HG03439 (cell line): ENCODE results near the gene MYL12A.
"Not testable (repeated sequence)": the region's sequence is repeated elsewhere in the genome, so short reads cannot be mapped to it uniquely, and the experiment has no call there.

Experiments
- ATAC-seq: cut with Tn5 transposase; IDR thresholded peaks from one replicate; pipeline ENCODE4 v1.9.1; 2021; ENCODE audit warnings: mild to moderate bottlenecking, moderate library complexity; ENCODE audit not compliant: unreplicated experiment

Gene MYL12A

DNA sequence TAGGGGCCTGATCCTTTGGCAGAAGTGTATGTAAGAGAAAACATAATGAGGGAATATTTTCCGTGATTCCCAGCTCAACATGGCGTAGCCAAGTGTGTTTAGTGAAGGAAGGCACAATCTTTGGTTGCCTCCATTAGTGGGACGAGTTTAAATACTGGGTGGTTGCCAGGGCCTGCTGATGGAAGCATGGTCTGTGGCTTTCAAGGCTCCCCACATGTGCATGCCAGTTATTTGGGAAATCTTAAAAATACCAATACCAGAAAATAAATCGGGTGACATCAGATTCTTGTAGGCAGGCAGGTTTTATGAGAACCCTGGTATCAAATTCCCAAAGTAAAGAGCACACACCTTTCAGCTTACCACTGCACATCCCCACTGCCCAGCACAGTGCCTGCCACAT is 7.1 kb downstream of the MYL12A start:
- no peak for ATAC-seq

DNA sequence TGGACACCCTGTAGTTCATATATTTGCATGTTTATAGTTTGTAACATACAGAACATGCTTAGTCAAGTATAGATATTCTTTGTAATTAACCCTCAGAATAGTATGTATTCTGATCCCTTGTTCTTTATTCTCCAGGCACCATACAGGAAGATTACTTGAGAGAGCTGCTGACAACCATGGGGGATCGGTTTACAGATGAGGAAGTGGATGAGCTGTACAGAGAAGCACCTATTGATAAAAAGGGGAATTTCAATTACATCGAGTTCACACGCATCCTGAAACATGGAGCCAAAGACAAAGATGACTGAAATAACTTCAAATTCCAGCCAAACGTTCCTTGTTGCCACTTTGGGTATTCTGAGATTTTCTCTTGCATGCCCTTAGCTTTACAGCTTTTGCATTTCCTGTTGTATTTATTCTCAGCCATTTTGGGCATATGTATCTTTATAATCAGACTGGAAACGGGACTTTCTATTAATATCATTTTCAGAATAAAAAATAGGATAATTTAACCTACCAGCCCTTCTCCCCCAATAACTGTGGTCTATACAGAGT is 8.1 kb downstream of the MYL12A start:
- ATAC-seq = no peak

DNA sequence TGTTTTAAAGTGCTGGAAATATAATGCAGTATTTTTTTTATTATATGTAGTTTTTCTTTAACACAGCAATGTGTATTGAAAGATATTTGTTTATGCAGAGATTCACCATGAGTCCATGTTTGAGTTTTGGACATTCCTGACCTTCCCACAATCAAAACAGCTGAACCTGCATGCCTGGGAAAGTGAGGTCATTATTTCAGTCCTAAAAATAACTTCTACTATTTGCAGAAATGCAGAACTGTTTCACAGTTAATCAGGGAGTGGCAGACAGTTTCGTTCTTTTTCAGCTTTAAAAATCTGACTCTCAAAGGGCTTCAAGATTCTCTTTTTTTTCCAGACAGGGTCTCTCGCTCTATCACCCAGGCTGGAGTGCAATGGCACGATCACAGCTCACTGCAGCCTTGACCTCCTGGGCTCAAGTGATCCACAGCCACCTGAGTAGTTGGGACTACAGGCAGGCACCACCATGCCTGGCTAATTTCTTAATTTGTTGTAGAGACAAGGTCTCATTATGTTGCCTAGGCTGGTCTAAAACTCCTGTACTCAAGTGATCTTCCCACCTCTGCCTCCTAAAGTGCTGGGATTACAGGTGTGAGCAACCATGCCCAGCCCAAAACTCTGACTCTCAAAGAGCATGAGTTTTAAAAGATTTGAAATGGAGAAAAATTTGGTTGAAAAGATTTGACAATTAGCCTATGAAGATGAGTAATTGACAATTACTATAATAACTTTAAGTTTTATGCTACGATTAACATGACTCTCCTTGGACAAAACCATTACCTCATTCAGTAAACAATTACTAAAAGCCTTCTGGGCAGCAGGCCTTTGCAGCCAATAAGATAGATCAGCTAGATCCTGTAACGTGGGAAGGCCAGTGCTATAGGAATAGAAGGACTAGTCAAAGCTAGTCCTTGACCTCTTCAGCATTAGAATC is 9.4 kb downstream of the MYL12A start:
- ATAC-seq = no peak

GRCh38 chr18:3257627-3258120 is 10.1 kb downstream of the MYL12A start:
- ATAC-seq = no peak

GRCh38 chr18:3260995-3261372 is 13.4 kb downstream of the MYL12A start:
- no peak for ATAC-seq

DNA sequence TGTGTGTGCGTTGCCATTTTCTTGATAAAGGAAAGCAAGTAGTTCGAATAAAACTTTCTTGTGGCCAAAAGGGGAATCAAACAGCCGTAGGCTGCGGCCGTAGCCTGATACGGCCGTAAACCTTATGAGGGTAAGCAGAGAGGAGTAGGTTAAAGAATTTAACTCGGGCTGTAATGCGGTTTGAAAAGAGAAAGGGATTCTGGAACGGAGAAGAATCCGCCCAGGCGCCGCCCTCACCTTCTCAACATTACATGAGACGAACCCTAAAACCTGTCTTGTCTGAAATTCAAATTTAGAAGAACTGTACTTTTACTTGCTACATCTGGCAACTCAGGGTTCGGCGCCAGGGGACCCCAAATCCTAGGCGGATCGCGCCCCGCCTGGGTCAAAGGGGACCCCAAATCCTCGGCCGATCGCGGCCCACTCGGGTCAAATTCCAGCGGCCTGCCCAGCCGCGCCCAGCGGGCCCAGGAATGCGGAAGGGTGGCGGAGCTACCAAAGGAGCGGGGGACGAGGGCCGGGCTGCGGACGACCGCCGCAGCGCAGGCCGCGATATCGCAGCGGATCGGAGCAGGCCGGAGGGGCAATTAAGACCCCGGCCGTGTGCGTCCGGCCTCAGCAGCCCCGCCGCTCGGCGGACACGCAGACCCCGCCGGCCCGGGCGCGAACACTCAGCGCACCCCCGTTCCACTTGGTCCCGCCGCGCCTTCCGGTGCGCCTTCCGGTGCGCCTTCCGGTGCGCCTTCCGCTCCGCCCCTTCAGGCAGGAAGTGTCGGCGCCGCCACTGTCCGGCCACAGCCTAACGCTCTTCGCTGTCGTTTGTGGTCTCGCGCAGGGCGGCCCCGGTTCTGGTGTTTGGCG is 14.0 kb downstream of the MYL12A start, which contains the start of gene MYL12B:
Gene MYL12B, plus strand, starts transcription at position 761 of the 861 bp plus-strand sequence. CDS start 10,766 bp downstream, outside the sequence.
- peak; percentile 91 for ATAC-seq

DNA sequence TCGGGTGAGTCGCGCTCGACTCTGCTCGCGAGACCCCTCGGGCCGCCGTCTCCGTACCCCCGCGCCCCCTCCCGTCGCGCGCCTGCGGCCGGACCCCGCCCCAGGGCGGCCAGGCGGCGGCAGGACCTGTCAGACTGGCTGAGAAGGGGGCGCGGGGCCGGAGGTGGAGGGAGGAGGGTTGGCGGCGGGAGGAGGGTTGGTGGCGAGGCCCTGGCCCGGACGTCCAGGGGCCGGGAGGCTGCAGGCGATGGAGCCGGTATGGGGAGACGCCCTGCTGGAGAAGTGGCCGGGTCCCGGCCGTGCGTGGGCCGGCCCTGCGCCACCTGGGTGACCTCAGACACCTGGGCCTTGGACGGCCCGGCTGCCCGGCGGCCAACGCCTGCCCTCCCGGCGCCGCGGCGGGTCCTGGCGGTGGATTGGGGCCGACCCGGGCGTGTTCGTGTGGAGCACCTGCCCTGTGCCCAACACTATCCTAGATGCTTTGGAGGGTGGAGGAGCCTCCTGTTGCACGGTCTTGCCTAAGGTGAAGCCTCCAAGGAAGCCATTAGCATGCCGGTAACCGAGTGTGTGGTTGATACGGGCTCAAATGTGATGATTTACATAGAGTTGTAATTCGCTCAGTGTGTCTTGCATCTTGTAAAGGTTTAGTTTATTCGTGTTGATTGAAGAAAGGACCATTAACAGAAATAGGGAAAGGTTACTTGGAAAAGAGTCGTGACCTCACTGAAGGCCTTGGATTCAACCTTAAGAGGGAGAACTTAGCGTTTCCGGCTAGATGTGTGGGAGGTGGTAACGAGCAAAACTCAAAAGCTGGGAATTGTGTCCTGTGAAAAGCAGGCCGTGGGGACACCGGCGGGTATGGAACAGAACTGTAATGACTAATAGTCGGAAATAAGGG is 14.9 kb downstream of the MYL12A start:
- ATAC-seq = peak; percentile 42

GRCh38 chr18:3263132-3263700 is 15.6 kb downstream of the MYL12A start:
- no peak for ATAC-seq

DNA sequence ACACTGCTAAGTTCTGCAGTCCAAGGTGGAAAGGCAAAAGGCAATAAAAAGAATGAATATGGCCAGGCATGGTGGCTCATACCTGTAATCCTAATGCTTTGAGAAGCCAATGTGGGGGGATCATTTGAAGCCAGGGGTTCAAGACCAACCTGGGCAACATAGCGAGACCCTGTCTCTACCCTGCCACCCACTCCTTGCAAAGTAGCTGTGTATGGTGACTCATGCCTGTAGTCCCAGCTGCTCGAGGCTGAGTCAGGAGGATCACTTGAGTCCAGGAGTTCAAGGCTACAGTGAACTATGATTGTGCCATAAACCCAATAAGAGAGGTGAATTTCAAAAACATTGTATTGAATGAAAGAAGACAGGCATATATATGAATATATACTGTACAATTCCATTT is 16.8 kb downstream of the MYL12A start:
- no peak for ATAC-seq

DNA sequence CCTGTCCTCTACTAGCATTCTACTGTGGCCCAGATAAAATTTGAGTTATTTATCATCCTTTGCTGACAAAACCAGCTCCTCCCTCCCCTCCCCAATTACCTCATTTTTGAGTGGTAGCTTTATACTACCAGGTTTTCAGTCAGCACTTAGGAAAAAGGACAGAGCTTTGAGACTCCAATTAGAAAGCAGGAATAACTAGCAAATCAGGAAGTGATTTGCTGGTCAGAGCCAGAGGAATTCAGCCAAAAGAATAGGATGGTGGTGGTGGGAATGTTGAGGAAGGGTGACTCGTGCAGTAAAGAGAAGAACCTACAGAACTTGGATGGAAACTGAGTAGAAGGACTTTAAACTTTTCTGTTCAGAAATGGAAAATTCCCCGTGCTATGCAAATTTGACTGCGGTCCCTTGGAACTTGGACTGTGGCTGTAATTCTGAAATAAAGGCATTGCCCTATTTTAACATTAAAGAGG is 18.0 kb downstream of the MYL12A start:
- ATAC-seq = no peak

DNA sequence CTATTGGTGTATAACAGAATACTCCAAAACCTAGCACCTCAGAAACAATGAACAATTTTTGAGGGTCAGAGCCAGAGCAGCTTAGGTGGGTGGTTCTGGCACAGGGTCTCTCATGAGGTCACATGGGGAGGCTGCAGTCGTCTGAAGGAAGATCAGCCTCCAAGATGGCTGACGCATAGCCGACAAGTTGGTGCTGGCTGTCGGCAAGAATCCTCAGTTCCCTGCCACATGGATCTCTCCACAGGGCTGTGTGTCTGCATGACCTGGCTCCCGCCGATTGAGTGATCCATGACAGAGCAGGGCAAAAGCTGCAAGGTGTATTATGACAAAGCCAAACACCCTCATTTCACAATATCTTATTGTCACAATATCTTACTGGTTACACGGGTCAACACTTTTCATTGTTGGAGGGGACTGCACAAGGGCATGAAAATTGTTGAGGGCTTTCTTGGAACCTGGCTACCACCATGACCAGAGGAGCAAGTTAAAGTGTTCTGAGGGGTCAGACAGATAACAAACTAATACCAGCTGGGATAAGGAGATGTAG is 18.5 kb downstream of the MYL12A start:
- ATAC-seq = no peak

DNA sequence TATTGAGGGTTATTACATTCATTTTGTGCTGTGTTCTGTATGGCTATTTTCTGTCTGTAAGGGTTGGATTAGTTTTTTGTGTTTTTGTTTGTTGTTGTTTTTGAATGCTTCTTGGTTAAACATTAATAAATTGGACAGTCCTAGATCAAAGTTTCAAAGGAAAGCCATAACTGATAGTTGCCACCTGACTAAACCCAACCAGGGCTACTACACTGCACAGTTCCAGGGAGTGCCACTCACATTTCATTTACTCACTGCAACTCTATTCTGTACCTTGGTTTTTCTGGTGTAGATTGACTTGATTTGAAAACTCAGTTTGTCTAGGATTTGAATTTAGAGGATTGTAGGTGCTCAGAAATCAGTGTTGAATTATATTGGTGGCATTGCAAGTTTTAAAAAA is 20.7 kb downstream of the MYL12A start:
- no peak for ATAC-seq

DNA sequence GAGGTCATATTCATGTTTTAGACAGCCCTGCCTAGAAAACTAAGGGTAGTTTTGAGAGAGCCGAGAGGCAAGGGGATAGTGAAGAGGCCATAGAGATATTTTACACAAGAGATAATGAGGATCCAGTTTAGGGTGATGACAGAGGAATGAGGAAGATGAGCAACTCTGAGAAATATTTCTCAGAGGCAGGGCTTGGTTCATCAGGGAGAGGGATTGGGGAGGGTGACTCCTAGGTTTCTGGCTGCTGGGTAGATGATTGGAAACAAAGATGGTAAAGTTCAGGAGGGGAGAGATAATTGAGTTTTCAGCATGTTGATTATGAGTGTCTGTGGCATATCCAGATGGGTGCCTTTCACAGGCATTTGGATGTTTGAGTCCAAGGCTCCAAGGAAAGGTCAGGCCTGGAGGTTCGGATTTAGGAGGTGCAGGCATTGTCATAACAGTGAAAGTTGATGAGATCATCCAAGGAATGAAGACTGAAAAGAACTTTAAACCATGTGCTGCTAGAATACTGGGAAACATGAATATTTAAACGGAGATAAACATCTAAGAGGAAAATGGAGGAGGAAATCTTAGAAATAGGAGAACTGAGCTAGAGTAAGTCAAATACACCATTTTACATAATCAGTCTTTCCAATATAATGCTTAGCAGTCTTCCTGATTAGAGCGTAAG is 21.8 kb downstream of the MYL12A start:
- ATAC-seq = no peak

- no peak for ATAC-seq
Observed at GRCh38 chr18:3269914-3270299, 22.3 kb downstream of the MYL12A start.

- ATAC-seq = no peak
Observed at GRCh38 chr18:3273042-3273441, 25.4 kb downstream of the MYL12A start.

GRCh38 chr18:3277643-3278213 is 30.1 kb downstream of the MYL12A start:
- not testable (repeated sequence) for ATAC-seq

DNA sequence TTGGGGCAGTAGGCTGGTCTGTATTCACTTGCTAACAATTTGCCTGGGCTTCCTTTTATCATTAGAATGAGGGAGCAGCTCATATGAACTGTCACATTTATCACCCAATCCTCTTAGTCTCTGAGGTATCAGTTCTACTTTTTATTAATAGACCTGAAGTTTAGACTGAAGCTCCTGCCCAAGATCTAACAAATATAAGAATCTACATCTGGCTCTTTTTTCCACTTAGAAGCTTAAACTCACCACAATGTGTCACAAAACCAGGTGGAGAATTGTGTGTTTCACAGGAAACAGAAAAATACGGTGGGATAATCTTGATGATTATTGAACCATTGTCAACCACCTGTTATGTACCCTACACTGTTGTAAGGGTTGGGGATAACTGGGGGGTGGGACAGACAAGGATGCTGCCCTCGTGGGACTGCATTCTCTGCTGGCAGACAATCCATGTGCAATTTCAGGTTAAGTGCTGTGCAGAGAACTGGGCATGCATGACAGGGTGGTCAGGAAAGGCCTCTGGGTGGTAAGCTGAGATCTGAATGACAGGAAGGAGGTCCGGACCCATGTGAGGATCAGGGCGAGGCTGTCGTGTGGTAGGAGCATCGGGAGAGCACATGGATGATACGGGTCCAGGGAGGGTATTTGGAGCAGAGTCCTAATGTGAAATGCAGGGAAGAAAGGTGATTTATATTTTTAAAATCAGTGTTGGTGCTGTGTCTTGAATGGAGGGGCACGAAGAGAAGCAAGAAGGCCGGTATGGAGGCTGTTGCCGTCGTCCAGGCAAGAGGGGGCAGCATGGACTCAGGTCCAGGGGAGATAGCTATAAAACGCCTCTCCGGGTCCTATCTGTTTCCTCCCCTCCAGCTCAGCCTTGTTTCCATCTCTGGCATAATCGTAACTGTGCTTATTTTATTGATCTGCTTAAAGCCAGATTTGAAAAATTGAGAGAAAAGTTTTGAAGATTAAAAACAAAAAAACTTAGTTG is 31.9 kb downstream of the MYL12A start:
- peak; percentile 57 for ATAC-seq
